ENCODE results near the gene SGCG. TPM values are rescaled to one million over a fixed set of nuclear protein-coding genes. Genes with fewer than 3 reads are reported as not detected.

SGCG gene
- total RNA-seq, 4 donors from 2014 or later, result 0.67 TPM; not detected in 3

DNA sequence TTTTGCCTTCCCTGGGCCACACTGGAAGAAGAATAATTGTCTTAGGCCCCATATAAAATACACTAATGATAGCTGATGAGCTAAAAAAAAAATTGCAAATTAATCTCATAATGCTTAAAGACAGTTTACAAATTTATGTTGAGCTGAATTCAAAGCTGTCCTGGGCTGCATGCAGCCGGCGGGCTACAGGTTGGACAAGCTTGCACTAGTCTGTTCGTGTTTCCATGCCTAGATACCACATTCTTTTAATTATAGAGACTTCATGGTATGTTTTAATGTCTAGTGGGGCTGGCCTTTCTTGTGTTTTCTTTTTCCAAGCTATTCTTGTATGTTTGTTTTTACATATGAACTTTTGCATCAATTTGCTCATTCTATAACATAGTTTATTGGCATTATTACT is 90.6 kb downstream of the SGCG start:
- no peaks in the 10 kb centered on the region for H3K4me1 ChIP-seq
- H3K36me3 ChIP-seq, result no peaks in the 10 kb centered on the region
- no peak for DNase-seq
- no peaks in the 10 kb centered on the region for H3K9me3 ChIP-seq
- intact Hi-C loops (cut with DNase I), result no loop called here
- no peak overlapping the region for H3K4me3 ChIP-seq (replicated peaks in 1 of 3)
- no peaks in the 10 kb centered on the region for H3K27me3 ChIP-seq
- H3K27ac ChIP-seq, result no peak overlapping the region
- WGBS, 2 donors, result 89 to 97% methylated on average over 3 of the region's 3 CpGs
- TF ChIP-seq POLR2A (IDR thresholded peaks at IDR 0.05), result no peak
- TF ChIP-seq, protein P1, sequence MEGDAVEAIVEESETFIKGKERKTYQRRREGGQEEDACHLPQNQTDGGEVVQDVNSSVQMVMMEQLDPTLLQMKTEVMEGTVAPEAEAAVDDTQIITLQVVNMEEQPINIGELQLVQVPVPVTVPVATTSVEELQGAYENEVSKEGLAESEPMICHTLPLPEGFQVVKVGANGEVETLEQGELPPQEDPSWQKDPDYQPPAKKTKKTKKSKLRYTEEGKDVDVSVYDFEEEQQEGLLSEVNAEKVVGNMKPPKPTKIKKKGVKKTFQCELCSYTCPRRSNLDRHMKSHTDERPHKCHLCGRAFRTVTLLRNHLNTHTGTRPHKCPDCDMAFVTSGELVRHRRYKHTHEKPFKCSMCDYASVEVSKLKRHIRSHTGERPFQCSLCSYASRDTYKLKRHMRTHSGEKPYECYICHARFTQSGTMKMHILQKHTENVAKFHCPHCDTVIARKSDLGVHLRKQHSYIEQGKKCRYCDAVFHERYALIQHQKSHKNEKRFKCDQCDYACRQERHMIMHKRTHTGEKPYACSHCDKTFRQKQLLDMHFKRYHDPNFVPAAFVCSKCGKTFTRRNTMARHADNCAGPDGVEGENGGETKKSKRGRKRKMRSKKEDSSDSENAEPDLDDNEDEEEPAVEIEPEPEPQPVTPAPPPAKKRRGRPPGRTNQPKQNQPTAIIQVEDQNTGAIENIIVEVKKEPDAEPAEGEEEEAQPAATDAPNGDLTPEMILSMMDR (IDR thresholded peaks at IDR 0.05), result no peak

DNA sequence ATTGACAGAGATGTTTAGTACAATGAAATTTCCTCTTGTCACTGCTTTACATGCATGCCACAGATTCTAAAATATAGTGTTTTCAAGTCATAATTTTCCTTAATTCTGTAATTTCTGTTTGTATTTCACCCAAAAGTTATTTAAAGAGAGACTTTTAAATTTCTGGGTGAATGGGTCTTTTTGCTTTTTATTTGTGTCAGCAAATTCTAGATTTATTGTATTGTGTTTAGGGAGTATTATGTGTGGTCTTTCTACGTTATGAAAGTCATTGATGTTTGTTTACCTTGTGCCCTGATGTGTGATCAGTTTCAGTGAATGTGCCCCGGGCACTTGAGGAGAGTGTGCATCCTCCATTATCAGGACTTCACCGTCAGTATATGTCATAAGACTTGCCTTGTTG is 92.7 kb downstream of the SGCG start:
- H3K27me3 ChIP-seq, result no peaks in the 10 kb centered on the region
- intact Hi-C loops (cut with DNase I), result no loop called here
- H3K9me3 ChIP-seq, result no peaks in the 10 kb centered on the region
- DNase-seq, result no peak
- H3K27ac ChIP-seq, result no peak overlapping the region
- no peak overlapping the region for H3K4me3 ChIP-seq (replicated peaks in 1 of 3)
- WGBS, 2 donors, result 60 to 71% methylated on average over 3 of the region's 3 CpGs
- H3K4me1 ChIP-seq, result no peaks in the 10 kb centered on the region
- no peak for TF ChIP-seq POLR2A (IDR thresholded peaks at IDR 0.05)
- TF ChIP-seq, protein P1 (IDR thresholded peaks at IDR 0.05), result no peak
- no peaks in the 10 kb centered on the region for H3K36me3 ChIP-seq

DNA sequence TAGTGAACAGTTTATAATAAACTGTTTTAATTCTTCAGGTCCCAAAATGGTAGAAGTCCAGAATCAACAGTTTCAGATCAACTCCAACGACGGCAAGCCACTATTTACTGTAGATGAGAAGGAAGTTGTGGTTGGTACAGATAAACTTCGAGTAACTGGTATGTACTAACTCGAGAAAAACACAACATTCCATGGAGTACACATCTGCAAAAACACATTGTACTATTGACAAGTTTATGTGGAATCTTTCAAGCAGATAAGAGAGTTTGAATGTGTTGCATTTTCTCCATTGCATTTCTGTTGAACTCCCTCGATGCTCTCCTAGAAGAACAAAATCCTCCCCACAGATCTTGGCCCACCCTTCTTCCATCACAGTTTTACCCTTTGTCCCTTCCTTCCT is 98.5 kb downstream of the SGCG start:
- no peaks in the 10 kb centered on the region for H3K27me3 ChIP-seq
- no peaks in the 10 kb centered on the region for H3K4me1 ChIP-seq
- DNase-seq, result no peak
- WGBS, 2 donors, result 76 to 82% methylated on average over 5 of the region's 5 CpGs
- H3K27ac ChIP-seq, result no peak overlapping the region
- H3K36me3 ChIP-seq, result no peaks in the 10 kb centered on the region
- no peak overlapping the region for H3K4me3 ChIP-seq (replicated peaks in 1 of 3)
- intact Hi-C loops (cut with DNase I), result no loop called here
- no peaks in the 10 kb centered on the region for H3K9me3 ChIP-seq
- TF ChIP-seq, protein P1 (IDR thresholded peaks at IDR 0.05), result no peak
- TF ChIP-seq POLR2A (IDR thresholded peaks at IDR 0.05), result no peak

DNA sequence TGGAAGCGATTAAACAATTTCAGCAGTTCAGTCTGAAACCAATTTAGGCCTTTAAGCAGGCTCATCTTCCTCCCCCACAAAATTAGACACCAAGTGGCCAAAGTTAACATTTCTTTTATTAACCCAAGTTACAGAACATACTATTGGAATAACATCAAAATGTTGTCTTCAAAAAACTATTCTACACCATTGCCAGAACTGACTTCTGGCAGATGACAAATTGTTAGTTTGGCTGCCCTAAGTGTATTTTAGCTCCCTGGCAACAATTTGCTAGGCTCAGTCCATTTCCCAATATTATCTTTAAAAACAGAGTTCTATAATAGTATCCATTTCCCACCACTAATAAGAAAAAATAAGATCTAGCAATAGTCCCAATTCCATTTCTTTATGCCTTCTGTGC is 107.8 kb downstream of the SGCG start:
- DNase-seq, result no peak
- Histone ChIP-seq H3K27ac (no peak overlapping the region), H3K4me3 (replicated peaks in 1 of 3) (no peak overlapping the region), H3K4me1 (no peaks in the 10 kb centered on the region), H3K27me3 (no peaks in the 10 kb centered on the region), H3K36me3 (no peaks in the 10 kb centered on the region), H3K9me3 (no peaks in the 10 kb centered on the region)
- TF ChIP-seq, protein P1 (IDR thresholded peaks at IDR 0.05), result no peak
- no peak for TF ChIP-seq POLR2A (IDR thresholded peaks at IDR 0.05)
- intact Hi-C loops (cut with DNase I), result no loop called here
- WGBS, 2 donors, result 84 to 89% methylated on average over 1 of the region's 1 CpG

DNA sequence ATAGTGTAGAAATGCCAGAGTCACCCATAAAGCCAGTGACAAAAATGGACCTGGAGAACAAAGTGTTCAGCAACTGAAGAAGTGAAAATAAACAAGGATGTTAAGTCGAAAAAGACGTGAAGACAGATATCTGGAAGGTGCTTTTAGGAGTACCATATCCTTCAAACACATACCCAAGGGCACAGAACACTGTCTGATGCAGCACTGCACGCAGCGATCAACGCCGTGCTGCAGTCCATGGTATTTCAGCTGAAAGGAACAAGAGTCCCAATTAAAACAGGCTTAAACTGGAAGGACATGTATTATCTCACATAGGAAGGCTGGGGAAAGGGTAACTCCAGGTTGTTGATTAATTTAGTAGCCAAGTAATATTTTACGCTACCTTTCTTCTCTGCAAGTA is 108.2 kb downstream of the SGCG start:
- no peak overlapping the region for H3K27ac ChIP-seq

More for the DNA sequence above, 108.2 kb downstream of the SGCG start:
- H3K4me1 ChIP-seq, result no peaks in the 10 kb centered on the region
- H3K27me3 ChIP-seq, result no peaks in the 10 kb centered on the region
- DNase-seq, result no peak
- no peaks in the 10 kb centered on the region for H3K9me3 ChIP-seq
- no peak overlapping the region for H3K4me3 ChIP-seq (replicated peaks in 1 of 3)
- TF ChIP-seq, protein P1 (IDR thresholded peaks at IDR 0.05), result no peak
- no peak for TF ChIP-seq POLR2A (IDR thresholded peaks at IDR 0.05)
- 66 to 68% methylated on average over 7 of the region's 7 CpGs for WGBS, 2 donors
- no peaks in the 10 kb centered on the region for H3K36me3 ChIP-seq
- intact Hi-C loops (cut with DNase I), result no loop called here

Data from thyroid gland (tissue), 4 donors.